AG08396 (cell line): ENCODE measurements around the gene PTPRN2.

Experiments used
- DNase-seq: peaks from one replicate; pipeline ENCODE4 v3.0.0; 2012; ENCODE audit warnings: low spot score, mixed read lengths

PTPRN2 gene

DNA sequence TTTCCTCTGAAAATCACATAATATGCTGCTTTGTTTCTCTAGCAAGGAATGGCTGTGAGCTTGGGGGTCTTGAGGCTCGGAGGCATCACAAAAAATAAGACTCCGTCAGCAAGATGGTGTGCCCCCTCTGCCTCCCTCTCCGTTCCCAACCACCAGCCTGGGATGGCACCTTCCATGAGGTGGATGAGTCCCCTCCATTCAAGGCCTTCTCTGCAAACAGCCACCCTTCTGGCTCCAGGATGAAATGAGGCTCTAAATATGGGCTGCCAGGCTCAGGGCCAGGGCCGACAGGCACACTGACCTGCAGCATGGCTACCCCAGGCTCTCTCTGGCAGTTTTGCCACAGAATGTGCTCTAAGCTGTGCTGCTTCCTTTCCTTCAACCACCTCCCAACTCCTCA is 521.5 kb downstream of the PTPRN2 start:
- no peak for DNase-seq

DNA sequence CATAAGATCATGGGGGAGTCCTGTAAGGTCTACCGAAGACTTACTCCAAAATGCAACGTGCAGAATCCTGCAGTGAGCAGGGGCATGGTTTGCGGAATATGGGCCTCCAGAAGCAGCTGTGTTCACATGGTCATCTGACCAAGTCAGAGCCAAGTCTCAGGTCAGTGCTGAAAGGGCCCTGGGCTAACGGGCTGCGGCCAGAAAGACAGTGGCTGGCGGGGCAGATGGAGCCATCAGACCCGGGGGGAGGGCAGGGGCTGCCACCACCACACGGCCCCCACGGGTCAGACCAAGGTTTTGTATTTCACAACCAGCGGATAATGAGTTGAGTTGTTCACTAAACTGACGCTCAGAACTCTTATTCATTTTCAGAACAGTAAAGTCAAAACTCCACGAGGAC is 522.3 kb downstream of the PTPRN2 start:
- DNase-seq = no peak

DNA sequence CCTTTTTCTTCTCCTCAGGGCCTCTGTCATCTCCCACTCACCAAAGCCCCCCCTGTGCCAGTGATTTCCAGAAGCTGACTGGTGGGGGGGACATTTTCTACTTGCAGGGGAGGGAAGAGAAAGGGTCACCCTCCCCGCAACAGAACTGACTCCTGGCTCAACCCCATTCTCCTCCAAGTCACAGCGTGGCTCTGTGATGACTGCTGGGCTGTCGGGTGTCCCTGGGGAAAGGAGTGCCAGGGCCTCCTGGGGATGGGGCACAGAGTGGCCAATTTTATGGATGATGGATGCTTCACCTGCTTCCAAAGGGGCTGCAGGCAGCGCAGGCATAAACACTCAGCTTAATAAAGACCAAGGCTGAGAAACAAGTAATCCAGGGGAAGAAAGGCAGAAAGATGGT is 523.0 kb downstream of the PTPRN2 start:
- no peak for DNase-seq

DNA sequence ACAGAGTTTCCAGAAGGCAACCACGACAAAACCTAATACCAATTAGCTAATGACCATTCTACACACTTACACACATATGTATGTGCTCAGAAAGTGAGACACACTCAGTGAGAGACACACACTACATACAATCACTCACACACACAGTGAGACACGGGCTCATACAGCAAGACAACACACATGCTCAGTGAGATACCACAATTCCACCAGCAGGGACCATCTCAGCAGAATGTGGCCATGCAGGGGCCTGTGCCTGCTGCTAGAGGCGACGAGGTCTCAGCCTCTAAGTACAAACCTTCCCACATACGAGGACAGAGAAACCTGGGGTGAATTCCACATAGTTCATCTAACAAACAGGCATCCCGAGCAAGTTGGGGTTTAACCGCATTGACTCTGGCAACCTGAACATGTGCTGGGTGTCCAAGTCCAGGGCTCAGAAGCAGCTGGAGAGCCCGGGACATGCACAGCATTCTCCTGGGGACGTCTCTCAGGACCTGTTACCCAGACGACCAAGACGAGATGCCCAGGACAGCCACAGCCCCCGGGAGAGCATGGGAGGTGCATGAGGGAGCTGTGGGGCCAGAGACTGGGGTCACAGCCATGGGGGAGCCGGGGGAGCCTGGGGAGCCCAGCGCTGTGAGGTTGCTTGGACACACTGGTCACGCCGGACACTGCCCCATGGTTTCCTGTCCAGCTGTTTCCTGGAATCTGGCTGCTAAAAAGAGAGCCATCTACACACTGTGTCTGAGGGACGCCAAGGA is 523.6 kb downstream of the PTPRN2 start:
- DNase-seq = no peak

DNA sequence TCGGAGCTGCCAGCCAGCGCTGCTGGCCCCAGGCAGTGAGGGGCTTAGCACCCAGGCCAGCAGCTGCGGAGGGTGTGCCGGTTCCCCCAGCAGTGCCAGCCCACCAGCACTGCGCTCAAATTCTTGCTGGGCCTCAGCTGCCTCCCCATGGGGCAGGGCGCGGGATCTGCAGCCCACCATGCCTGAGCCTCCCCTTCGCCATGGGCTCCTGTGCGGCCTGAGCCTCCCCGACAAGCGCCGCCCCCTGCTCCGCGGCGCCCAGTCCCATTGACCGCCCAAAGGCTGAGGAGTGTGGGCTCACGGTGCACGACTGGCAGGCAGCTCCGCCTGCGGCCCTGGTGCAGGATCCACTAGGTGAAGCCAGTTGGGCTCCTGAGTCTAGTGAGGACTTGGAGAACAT is 525.0 kb downstream of the PTPRN2 start:
- DNase-seq = no peak

DNA sequence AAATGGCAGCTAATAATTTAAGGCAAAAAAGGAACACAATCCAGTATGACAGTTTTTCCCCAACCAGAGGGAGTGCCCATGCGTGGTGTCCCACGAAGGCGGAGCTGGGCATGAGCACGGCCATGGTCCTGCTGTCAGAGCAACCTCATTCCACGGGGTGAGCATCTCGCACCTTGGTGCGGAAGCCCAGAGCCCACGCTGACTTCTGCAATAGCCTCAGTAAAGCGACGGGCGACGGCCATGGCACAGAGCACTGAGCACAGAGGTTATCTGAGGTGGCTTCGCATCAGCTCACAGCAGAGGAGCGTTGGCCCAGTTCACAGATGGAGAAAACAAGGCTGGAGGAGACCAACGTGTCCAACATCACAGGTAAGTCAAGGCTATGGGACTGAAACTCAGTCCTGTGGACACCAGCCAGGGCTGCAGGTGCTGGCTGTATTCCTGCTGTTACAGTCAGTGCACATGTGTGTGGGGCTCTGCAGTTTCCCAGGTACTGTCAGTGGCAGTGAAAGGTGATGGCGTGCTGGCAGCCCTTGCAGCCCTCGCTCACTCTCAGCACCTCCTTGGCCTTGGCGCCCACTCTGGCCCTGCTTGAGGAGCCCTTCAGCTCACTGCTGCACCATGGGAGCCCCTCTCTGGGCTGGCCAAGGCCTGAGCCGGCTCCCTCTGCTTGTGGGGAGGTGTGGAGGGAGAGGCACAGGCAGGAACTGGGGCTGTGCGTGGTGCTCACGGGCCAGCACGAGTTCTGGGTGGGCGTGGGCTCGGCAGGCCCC is 525.6 kb downstream of the PTPRN2 start:
- DNase-seq = no peak

DNA sequence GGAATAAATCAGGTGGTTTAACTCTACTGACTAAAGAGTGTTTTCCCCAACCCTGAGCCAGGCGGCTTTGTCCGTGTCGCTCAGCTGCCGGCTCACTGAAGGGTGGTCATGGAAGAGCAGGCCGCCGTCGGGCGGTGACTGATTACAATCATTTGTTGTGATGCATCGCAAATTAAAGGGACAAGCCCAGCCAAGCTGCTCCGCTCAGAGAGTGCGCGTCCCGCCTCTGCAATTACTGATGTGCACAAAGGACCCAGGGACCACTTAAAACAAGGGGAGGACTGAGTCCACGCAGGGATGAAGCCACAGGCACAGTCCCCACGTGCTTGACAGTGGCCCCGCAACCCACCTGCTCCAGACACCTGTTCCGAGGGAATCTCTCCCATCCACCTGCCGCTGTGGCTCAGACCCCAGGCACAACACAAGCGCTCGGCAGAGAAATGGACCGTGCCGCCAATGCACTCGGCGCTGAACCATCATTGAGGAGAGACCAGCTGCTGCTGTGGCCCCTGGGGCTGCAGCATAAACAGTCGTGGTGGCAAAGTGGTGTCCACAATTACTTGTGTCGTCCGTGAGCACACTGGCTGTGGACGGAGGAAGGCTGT is 526.5 kb downstream of the PTPRN2 start:
- DNase-seq = no peak

DNA sequence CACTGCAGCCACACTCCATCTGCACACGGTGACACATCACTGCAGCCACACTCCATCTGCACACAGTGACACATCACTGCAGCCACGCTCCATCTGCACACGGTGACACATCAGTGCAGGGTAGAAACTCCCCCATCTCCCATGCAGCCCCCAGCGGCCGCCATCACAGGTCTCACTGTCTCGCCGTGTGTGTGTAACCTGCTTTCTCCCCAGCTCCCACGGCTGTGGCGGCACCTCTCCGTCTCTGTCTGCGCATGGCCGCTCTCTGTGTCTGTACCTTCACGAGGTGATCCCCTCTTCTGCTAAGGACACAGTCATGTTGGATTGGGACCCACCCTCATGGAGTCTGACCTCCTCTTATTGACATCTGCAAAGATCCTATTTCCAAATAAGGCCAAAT is 527.4 kb downstream of the PTPRN2 start:
- DNase-seq = no peak

DNA sequence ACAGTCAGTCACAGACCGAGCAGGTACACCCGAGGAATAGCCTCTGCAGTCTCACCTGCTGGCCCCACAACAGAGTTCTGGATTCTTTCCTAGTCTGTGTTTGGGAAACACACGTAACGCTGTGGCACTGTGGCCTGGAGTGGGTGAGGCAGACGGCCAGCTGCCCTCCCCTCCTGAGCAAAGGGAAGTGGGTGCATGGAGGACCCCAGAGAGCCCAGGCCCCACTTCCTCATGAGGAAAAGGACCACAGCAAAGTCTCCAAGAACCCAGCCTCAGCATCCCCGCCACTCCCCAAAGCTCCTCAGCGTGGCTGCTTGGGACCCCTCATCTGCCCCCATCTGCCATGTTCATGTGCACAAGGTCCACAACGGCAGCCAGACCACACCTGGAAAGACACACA is 530.2 kb downstream of the PTPRN2 start:
- no peak for DNase-seq

DNA sequence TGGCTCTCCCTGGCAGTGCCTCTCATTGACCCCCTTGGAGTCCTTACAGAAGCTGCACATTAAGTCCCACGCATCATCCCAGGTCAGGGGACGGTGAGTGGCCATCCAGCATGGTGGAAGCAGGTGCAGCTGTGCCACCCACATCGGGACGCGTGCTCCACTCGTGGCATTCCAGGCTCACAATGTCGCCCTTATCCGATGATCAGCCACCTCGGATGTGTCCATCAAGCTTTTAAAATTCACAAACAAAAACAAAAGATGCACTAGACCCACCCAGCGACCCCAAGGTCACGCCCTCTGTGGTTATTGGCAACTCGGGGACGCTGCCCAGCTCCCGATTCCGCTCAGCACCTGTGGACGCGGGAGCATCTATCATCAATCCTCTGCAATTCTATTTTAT is 530.9 kb downstream of the PTPRN2 start:
- DNase-seq = no peak

DNA sequence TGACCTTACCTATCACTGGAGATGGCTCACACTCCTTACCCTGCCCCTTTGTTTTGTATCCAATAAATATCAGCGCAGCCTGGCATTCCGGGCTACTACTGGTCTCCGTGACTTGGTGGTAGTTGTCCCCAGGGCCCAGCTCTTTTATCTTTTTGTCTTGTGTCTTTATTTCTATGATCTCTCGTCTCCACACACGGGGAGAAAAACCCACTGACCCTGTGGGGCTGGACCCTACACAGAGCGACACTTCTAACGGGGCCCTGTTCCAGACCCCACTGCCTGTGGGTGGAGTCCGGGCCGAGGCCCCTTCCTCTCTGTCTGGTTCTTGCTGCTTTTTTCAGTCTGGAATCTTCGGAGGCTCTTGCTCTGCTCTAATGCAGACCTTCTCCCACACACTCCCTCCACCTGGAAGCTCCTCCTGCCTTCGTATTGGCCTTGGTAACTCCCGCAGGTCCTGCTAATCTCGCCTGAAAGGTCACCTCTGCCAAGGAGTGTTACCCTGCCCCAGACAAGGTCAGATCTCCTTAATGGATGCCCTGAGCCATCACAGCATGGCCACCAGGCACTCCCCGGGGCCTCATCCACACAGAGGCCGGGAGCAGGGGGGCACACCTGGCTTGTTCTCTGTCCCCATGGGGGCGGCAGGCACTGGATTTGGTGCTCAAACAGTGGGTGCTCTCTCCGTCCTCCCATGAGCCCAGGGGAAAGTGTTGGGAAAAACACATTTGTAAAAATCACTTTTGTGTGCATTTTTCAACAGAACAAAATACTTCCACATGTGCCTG is 531.7 kb downstream of the PTPRN2 start:
- DNase-seq = no peak

DNA sequence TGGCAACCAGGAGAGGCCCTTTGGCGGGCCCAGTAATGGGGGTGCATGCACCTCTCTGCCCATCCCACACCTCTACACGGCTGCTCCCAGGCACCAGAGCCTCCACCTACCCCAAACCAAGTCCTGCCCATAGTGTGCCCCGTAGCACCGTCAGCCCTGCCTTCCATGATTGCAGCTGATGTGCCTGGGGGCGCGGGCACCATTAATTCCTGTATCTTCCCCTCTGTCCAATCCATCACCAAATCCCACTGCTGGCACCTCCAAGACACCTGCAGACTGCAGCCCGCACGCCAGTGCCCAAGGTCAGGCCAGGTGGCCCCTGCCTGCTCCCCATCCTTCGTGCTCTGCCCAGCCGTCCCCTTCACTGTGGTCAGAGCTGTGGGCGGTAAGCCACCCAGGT is 533.0 kb downstream of the PTPRN2 start:
- no peak for DNase-seq

DNA sequence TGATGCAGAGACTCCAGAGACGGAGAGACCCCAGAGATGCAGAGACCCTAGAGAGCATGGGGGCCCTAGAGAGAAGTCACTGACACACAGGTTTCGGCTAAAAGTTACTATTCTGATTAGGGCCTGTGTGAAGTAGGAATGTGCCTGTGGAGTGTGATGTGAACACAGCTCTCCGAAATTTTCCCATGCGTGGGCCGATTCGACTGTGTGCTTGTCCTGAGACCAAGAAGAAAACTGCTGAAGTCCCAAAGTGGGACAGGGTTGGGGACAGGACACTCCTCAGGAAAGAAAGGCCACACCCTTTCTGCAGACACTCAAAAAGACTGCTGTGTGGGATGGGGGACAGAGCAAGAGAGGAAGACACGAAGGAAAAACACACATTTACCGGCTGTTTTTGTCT is 533.5 kb downstream of the PTPRN2 start:
- DNase-seq = no peak

DNA sequence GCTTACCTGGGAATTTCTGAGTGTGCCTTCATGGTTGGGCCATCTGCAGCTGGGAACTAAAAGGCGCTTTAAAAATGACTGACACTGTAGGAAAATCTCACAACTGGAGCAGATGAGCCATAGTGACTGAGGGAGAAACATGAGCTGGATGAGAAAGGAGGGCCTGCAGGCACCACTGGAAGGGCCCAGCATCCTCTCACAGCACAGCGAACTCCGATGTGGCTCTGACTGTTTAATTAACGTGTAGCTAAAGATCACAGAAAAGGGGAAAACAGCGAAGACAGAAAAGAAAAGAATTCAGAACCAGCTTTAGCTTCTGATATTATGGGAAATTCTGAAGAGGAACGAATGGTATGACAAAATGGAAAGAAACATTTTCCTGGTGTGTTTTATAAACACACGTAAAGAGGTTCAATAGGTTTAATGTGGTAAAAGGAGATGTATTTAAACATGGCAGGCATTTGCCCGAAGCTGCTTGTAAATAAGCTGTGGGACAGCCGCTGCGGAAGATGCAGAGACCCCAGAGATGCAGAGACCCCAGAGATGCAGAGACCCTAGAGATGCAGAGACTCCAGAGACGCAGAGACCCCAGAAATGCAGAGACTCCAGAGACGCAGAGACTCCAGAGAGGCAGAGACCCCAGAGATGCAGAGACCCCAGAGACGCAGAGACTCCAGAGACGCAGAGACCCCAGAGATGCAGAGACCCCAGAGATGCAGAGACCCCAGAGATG is 534.3 kb downstream of the PTPRN2 start:
- no peak for DNase-seq

DNA sequence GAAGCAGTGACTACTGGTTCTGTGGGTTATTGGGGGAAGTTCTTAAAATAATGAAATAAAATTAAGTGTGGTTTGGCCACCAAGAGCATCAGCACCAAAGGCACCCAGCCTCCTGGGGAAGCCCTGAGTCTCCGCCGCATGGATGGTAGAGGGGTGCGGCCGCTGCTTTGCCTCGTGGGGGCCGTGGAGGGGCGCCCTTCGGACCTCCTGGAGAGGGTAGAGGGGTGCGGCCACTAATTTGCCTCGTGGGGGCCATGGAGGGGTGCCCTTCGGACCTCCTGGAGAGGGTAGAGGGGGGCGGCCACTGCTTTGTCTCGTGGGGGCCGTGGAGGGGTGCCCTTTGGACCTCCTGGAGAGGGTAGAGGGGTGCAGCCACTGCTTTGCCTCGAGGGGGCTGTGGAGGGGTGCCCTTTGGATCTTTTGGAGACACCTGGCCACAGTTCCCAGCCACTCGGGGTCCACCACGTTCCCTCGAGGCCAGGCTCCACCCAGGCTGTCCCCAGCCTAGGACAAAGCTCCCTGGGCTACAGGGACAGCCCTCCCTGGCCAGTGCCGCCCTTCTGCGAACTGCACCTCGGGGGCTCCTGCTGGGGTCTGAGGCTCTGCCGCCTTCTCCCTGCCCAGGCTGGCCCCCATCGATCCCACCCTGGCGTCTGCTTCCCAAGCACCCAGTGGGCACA is 535.1 kb downstream of the PTPRN2 start:
- no peak for DNase-seq

DNA sequence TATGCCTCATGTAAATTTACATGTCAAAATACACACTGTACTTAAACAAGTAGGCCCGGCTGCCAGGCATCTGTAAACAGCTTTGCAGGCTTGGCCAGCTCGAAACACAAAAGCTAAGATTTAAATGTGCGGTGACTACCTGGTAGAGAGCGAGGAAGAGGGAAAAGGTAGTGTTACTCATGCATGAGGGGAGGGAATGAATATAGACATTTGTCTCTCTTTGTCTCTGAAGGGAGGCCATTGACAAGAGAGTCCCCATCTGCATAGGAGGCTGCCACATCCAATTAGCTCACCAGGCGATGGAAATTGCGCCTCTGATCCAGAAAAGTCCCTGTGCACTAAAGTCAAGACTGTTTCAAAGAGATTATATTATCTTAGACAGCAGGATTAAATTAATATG is 535.8 kb downstream of the PTPRN2 start:
- DNase-seq = no peak

DNA sequence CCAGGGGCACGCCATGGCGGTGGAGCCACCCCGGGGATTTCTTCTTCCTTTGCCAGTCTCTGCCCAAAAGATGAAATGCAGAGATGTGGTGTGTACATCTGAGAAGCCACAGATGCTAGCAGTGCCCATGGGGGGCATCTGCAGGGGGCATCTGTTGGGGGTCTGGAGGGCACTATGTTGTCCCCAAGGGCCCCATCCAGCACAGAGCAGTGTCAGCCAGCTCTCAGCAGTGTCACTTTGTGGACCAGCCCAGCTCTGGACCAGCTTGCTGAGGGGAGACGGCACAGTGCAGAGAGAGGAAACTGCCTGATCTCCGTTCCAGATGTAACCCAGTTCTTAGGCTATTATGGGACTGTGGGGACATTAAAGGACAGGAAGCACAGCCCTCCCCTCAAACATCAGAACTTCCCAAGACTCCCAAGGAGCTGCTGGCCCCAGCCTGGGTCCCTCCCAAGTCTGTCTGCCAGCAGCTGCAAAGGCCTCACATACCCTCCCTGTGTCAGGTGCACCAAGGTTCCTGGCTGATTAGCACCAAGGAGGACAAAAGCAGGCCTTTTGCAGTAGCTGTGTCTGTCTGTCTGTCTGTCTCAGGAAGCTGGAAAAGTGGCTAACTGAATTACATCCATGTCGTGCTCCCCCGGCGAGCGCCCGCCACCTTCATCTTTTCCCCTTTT is 536.5 kb downstream of the PTPRN2 start:
- DNase-seq = no peak

DNA sequence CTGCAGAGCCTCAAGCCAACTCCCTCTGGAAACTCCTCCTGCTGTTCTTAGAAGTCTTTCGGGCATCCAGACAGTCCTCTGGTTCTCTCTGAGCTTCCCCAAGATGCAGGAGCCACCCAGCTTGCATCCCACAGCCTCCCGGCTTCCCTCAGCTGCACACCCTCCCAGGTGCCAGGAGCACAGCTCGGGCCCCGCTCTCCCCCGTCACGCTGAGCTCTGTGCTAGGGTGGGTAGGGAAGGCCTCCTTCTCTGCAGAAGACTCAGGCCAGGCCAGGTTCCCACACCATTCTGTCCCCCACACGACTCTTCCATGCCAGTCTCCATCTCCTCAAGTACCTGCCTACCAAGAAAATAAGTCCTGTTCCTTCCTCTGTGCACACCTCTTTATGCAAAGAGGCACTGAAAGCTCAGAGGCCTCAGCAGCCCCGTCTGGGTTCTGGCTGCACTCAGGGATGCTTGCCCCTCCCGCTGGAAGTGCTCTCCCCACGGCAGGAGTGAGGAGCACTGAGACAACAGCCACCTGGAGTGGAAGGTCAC is 537.1 kb downstream of the PTPRN2 start:
- DNase-seq = no peak

DNA sequence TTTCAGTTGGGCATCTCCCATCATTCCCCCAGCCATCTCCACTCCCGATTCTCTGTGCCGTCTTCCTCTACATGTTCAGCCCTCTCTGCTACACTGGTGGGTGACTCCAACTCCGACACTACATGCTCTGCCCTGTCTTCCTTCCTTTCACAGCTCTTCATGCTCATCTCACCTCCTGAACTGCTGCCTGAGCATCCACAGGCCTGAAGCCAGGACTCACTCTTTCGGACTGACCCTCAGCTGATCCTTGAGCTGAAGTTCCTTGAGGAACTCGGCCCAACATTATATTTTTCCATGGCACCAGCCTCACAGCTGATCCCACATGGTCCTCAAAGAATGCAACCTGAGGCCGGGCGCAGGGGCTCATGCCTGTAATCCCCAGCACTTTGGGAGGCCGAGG is 538.4 kb downstream of the PTPRN2 start:
- no peak for DNase-seq

DNA sequence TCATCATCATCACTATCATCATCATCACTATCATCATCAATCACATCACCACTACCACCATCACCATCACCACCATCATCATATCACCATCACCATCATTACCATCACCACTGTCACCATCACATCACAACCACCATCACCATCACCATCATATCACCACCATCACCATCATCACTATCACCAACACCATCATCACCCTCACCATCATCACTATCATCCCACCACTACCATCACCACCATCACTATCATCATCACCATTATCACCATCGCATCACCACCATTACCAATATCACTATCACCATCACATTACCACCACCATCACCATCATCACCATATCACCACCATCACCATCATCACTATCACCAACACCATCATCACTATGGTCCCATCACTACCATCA is 539.1 kb downstream of the PTPRN2 start:
- DNase-seq = no peak
